Epithelial cell of esophagus (primary cell): ENCODE results near the gene CNTN5.

ENCODE experiments used
- DNase-seq: peaks from one replicate; pipeline ENCODE4 v3.0.0; 2010; ENCODE audit warnings: low read depth
- H3K4me3 ChIP-seq: 2 replicates; pipeline ENCODE4 v1.5.1; 2011; ENCODE audit warnings: mild to moderate bottlenecking, low read length, control low read depth
- TF ChIP-seq, protein P1 (sequence below): IDR thresholded peaks from 2 replicates; pipeline ENCODE4 v1.5.1; 2011; ENCODE audit warnings: low read depth, mild to moderate bottlenecking, low read length, control low read depth, inconsistent platforms; ENCODE audit not compliant: insufficient read depth; ENCODE audit errors: missing control alignments

Gene CNTN5

DNA sequence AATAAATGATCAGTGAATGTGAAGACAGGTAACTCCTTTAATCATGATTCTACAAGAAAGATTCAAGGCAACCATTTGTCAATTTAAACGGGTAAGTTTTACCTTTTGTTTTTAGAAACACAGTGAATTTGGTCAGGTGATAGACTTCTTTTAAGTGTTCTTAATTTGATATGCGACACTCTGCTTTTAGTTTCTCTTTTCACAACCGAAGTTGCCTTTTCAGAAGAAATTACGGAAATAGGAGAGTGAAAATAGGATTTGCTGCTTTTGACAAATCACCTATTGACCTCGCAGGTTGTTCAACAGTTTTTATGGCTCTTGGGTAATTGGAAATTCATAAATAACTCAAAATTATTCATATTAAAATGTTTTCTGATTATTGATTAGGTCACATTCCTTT lies 142.1 kb downstream of the CNTN5 start:
- TF ChIP-seq, protein P1, sequence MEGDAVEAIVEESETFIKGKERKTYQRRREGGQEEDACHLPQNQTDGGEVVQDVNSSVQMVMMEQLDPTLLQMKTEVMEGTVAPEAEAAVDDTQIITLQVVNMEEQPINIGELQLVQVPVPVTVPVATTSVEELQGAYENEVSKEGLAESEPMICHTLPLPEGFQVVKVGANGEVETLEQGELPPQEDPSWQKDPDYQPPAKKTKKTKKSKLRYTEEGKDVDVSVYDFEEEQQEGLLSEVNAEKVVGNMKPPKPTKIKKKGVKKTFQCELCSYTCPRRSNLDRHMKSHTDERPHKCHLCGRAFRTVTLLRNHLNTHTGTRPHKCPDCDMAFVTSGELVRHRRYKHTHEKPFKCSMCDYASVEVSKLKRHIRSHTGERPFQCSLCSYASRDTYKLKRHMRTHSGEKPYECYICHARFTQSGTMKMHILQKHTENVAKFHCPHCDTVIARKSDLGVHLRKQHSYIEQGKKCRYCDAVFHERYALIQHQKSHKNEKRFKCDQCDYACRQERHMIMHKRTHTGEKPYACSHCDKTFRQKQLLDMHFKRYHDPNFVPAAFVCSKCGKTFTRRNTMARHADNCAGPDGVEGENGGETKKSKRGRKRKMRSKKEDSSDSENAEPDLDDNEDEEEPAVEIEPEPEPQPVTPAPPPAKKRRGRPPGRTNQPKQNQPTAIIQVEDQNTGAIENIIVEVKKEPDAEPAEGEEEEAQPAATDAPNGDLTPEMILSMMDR: no peak
- no peak overlapping the region for H3K4me3 ChIP-seq
- DNase-seq: no peak

DNA sequence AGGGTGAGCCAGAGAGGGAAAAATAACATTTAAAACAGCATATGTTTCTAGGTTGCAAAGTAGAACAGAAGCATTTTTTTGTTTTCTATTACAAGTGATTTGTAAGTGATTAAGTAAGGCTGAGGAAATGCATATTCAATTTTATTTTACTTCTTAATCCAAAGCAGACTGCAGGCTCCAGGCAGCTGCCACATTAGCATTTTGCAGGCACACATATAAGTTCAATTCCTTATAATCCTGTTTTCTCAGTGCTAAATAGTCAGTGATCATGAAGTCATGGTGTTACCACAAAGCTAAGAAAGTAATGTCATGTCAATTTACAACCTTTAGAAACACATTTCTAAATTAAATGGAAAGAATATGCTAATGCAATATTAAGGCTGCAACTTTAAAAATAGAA lies 149.8 kb downstream of the CNTN5 start:
- no peak for DNase-seq
- TF ChIP-seq, protein P1: no peak
- no peak overlapping the region for H3K4me3 ChIP-seq

DNA sequence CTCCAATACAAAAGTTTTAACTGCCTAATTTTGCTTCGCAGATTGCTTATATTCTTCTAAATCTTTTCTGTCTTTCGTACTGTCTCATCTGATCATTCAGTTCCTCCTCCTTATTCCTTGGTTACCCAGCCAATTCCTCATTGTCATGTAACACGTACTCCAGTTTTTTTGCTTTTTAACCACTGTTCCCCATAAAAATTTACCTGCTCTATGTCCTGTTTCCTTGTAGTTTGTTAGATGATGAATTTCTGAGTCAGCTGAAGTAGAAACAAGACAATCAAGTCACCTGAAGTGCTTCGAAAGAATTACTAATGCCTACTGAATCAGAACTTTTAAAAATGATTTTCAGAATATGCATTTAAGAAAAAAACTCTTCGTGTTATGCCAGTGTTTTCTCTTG lies 150.6 kb downstream of the CNTN5 start:
- TF ChIP-seq, protein P1: no peak
- no peak overlapping the region for H3K4me3 ChIP-seq
- peak; percentile 18 for DNase-seq

DNA sequence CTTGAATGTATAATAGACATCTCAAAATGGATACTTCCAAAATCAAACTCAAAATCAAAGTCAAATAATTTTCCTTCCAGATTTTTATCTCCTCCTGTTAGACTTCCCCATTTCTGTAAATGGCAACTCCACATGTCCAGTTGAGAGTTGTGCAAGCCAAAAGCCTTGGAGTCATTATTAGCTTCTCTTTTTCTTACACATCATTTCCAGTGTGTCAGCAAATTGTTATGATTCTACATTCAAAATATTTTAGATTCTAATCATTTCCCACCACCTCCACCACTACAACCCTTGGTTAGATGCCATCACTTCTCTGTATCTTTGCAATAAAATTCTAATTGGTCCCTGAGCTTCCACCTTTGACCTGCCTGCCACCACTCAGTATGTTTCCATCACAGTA lies 155.7 kb downstream of the CNTN5 start:
- no peak overlapping the region for H3K4me3 ChIP-seq
- TF ChIP-seq, protein P1: no peak
- no peak for DNase-seq

DNA sequence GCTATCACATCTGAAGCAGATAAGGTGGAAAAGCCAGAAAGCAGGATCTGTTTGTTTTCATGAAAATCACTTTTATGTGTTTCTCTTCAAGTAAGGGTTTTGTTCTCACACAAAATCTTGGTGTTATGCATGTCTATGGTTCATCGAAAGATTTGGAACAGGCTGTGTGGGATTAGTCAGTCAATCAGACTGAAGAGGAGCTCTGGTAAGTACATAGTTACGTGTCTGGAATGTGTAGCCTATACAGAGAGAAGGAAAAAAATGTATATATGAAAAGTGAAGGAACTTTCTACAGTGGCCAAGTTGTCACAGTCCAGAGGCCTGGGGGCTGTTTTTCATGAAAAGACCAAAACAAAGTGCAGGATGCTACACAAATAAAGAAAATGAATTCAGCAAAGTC lies 156.7 kb downstream of the CNTN5 start:
- DNase-seq: no peak
- H3K4me3 ChIP-seq: no peak overlapping the region
- TF ChIP-seq, protein P1: no peak

DNA sequence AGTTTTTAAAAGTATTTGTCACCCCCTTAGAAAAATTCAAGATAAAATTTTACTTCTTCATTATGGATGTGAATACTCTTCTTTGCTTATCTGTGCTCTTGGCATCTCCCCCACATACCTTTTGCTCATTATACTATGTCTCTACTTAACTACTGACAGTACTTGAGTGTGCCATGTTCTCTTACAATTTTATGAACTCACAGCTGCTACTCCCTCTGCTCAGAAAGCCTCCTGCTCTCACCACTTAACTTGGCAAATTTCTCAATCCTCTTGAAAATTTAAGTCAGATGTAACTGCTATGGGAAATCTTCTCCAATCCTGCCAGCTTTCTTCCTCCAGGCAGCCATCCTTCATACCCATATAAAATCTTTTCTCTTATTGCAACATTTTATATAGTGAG lies 163.4 kb downstream of the CNTN5 start:
- no peak overlapping the region for H3K4me3 ChIP-seq
- no peak for DNase-seq
- TF ChIP-seq, protein P1: no peak

DNA sequence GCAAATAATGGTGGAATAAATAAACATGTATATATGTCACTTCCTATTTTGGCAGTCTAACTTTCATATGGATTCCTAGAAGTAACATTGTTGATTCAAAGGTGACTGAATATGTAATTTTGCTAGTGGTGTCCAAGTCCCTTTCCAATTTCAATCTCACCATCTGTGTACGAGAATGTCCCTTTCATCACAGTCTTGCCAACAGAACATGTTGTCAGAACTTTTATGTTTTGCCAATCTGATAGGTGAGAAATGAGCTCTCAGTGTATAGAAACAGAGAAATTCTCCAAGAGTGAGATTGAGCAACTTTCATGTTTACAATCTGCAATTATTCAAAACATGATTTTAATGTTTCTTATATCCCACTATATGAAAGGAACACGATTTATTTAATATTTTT lies 167.5 kb downstream of the CNTN5 start:
- TF ChIP-seq, protein P1: no peak
- no peak for DNase-seq
- H3K4me3 ChIP-seq: no peak overlapping the region
